ENCODE measurements around the gene SORBS1.

Gene SORBS1

DNA sequence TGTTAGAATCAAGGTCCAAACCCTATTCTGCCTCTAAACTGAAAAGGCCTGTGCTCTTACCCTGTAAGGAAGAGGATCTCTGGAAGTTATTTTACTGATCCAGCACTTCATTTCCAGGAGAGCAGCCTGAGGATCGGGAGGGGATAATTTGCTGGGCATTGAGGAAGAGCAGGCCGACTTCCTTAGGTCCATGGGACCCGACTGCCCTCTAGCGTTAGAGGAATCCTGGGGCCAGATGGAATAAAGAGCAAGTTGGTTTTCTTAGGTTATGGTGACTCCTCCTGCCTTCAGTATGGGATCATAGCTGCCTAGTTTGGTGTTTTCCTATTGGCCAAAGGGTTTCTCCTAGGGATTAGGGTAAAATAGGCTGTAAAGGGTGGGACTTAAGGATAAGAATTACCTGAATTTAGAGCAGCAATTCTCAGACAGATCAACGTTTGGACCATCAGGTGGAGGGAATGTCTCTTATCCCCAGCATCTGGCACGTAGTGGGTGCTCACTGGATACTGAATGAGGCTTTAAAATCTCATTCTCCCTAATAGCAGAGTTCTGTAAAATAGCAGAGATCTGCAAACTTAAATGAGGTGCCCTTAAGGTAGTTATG lies 40.0 kb upstream of the SORBS1 start:
- no peaks in the 10 kb centered on the region for H3K79me2 ChIP-seq (ENCODE audit: low read length)
- H3K4me2 ChIP-seq (ENCODE audit: low read depth, low read length) = no peak overlapping the region
- no peaks in the 10 kb centered on the region for H3K27me3 ChIP-seq (replicated peaks; ENCODE audit: insufficient read depth, low read length)
- no peaks in the 10 kb centered on the region for H3K9me2 ChIP-seq (replicated peaks; ENCODE audit: insufficient read depth, low read length)
- no peak overlapping the region for H3K9ac ChIP-seq (ENCODE audit: low read length)
- no peak overlapping the region for H3K27ac ChIP-seq (ENCODE audit: low read length)
- H3K4me1 ChIP-seq (ENCODE audit: low read length) = no peaks in the 10 kb centered on the region
- no peaks in the 10 kb centered on the region for H3K9me3 ChIP-seq (replicated peaks; ENCODE audit: insufficient read depth, low read length)
- no peak overlapping the region for H3K4me3 ChIP-seq (ENCODE audit: low read length)
- H4K20me1 ChIP-seq (ENCODE audit: insufficient read depth, low read length) = no peaks in the 10 kb centered on the region
- TF ChIP-seq, protein P1, sequence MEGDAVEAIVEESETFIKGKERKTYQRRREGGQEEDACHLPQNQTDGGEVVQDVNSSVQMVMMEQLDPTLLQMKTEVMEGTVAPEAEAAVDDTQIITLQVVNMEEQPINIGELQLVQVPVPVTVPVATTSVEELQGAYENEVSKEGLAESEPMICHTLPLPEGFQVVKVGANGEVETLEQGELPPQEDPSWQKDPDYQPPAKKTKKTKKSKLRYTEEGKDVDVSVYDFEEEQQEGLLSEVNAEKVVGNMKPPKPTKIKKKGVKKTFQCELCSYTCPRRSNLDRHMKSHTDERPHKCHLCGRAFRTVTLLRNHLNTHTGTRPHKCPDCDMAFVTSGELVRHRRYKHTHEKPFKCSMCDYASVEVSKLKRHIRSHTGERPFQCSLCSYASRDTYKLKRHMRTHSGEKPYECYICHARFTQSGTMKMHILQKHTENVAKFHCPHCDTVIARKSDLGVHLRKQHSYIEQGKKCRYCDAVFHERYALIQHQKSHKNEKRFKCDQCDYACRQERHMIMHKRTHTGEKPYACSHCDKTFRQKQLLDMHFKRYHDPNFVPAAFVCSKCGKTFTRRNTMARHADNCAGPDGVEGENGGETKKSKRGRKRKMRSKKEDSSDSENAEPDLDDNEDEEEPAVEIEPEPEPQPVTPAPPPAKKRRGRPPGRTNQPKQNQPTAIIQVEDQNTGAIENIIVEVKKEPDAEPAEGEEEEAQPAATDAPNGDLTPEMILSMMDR (IDR thresholded peaks at IDR 0.05; ENCODE audit: low read length) = peak; percentile 93
- TF ChIP-seq EZH2 (optimal IDR thresholded peaks at IDR 0.05; ENCODE audit: low read depth, low read length) (no peak), EZH2phosphoT487 (IDR thresholded peaks at IDR 0.05; ENCODE audit: low read length) (no peak)
- H3F3A ChIP-seq (ENCODE audit: insufficient read depth, low read length) = no peaks in the 10 kb centered on the region
- peak; percentile 70 for DNase-seq
- H3K36me3 ChIP-seq (replicated peaks; ENCODE audit: insufficient read depth, low read length) = no peaks in the 10 kb centered on the region; the same call in 1 of the 2 replicates
- peak overlapping the region; percentile 22; the same call in 1 of the 2 replicates for H2AFZ ChIP-seq (ENCODE audit: low read length)

DNA sequence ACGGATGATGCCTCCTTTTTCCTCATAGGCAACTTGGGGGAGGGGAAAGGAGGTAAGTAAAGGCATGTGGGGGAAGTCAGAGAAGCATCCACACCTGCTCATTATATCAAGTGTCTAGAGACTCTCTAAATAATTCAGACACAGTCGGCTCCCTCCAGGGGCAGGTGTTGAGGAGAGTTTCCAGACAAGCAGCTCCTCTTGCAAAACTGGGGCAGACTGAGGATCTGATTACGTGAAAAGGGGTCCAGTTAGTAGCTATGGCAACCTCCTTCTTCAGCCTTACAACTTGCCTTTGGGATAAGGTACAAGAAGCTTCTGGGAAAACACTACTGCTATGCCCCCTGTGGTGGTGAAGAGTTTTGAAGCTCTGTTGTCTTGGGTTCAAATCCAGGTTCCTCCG lies 39.0 kb upstream of the SORBS1 start:
- no peak overlapping the region for H3K9ac ChIP-seq (ENCODE audit: low read length)
- no peaks in the 10 kb centered on the region for H3K9me2 ChIP-seq (replicated peaks; ENCODE audit: insufficient read depth, low read length)
- no peaks in the 10 kb centered on the region for H4K20me1 ChIP-seq (ENCODE audit: insufficient read depth, low read length)
- H3K36me3 ChIP-seq (replicated peaks; ENCODE audit: insufficient read depth, low read length) = no peaks in the 10 kb centered on the region
- no peak overlapping the region for H3K4me3 ChIP-seq (ENCODE audit: low read length)
- no peaks in the 10 kb centered on the region for H3K9me3 ChIP-seq (replicated peaks; ENCODE audit: insufficient read depth, low read length)
- no peak overlapping the region for H3K27ac ChIP-seq (ENCODE audit: low read length)
- H3K4me2 ChIP-seq (ENCODE audit: low read depth, low read length) = no peak overlapping the region
- no peak overlapping the region for H2AFZ ChIP-seq (ENCODE audit: low read length)
- H3K79me2 ChIP-seq (ENCODE audit: low read length) = no peaks in the 10 kb centered on the region
- H3K27me3 ChIP-seq (replicated peaks; ENCODE audit: insufficient read depth, low read length) = no peaks in the 10 kb centered on the region
- no peaks in the 10 kb centered on the region for H3K4me1 ChIP-seq (ENCODE audit: low read length)
- DNase-seq = no peak
- TF ChIP-seq, protein P1 (IDR thresholded peaks at IDR 0.05; ENCODE audit: low read length) = no peak
- no peak for TF ChIP-seq EZH2 (optimal IDR thresholded peaks at IDR 0.05; ENCODE audit: low read depth, low read length)
- no peak for TF ChIP-seq EZH2phosphoT487 (IDR thresholded peaks at IDR 0.05; ENCODE audit: low read length)
- H3F3A ChIP-seq (ENCODE audit: insufficient read depth, low read length) = no peaks in the 10 kb centered on the region

DNA sequence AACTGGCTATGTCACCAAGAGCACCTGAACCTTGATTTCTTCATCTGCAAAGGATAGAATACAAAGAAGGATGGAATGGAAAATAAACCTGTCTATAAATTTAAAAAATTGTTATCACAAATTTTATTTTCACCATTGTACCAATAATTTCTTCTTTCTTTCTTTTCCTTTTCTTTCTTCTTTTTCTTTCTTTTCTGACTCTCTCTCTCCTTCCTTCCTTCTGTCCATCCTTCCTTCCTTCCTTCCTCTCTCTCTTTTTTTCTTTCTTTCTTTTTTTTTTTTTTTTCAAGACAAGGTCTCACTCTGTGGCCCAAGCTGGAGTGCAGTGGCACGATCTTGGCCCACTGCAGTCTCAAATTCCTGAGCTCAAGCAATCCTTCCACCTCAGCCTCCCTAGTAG lies 36.6 kb upstream of the SORBS1 start:
- H3F3A ChIP-seq (ENCODE audit: insufficient read depth, low read length) = no peaks in the 10 kb centered on the region
- TF ChIP-seq, protein P1 (IDR thresholded peaks at IDR 0.05; ENCODE audit: low read length) = no peak
- TF ChIP-seq EZH2phosphoT487 (IDR thresholded peaks at IDR 0.05; ENCODE audit: low read length) (no peak), EZH2 (optimal IDR thresholded peaks at IDR 0.05; ENCODE audit: low read depth, low read length) (no peak)

More for the DNA sequence above, 36.6 kb upstream of the SORBS1 start:
- Histone ChIP-seq H3K4me1 (ENCODE audit: low read length) (no peaks in the 10 kb centered on the region), H3K4me3 (ENCODE audit: low read length) (no peak overlapping the region), H3K79me2 (ENCODE audit: low read length) (no peaks in the 10 kb centered on the region), H3K9ac (ENCODE audit: low read length) (no peak overlapping the region), H3K27me3 (replicated peaks; ENCODE audit: insufficient read depth, low read length) (no peaks in the 10 kb centered on the region), H3K36me3 (replicated peaks; ENCODE audit: insufficient read depth, low read length) (no peaks in the 10 kb centered on the region), H2AFZ (ENCODE audit: low read length) (no peak overlapping the region), H3K4me2 (ENCODE audit: low read depth, low read length) (no peak overlapping the region), H3K9me3 (replicated peaks; ENCODE audit: insufficient read depth, low read length) (no peaks in the 10 kb centered on the region), H4K20me1 (ENCODE audit: insufficient read depth, low read length) (no peaks in the 10 kb centered on the region), H3K27ac (ENCODE audit: low read length) (no peak overlapping the region), H3K9me2 (replicated peaks; ENCODE audit: insufficient read depth, low read length) (no peaks in the 10 kb centered on the region)
- no peak for DNase-seq
